Measurements from ENCODE around the gene CCDC28B. TPM values are rescaled to one million over a fixed set of nuclear protein-coding genes. Genes with fewer than 3 reads are reported as not detected.

CCDC28B gene
- total and polyA plus RNA-seq, 2 of the 13 experiments (the other 11 are each of a cell fraction or from before 2014, with no cell fraction given) = 2.6 to 3.5 TPM

- TF ChIP-seq JUNB (CRISPR knock-in tag; IDR thresholded peaks at IDR 0.05; ENCODE audit: borderline replicate concordance) = no peak
- TF ChIP-seq, protein P1, sequence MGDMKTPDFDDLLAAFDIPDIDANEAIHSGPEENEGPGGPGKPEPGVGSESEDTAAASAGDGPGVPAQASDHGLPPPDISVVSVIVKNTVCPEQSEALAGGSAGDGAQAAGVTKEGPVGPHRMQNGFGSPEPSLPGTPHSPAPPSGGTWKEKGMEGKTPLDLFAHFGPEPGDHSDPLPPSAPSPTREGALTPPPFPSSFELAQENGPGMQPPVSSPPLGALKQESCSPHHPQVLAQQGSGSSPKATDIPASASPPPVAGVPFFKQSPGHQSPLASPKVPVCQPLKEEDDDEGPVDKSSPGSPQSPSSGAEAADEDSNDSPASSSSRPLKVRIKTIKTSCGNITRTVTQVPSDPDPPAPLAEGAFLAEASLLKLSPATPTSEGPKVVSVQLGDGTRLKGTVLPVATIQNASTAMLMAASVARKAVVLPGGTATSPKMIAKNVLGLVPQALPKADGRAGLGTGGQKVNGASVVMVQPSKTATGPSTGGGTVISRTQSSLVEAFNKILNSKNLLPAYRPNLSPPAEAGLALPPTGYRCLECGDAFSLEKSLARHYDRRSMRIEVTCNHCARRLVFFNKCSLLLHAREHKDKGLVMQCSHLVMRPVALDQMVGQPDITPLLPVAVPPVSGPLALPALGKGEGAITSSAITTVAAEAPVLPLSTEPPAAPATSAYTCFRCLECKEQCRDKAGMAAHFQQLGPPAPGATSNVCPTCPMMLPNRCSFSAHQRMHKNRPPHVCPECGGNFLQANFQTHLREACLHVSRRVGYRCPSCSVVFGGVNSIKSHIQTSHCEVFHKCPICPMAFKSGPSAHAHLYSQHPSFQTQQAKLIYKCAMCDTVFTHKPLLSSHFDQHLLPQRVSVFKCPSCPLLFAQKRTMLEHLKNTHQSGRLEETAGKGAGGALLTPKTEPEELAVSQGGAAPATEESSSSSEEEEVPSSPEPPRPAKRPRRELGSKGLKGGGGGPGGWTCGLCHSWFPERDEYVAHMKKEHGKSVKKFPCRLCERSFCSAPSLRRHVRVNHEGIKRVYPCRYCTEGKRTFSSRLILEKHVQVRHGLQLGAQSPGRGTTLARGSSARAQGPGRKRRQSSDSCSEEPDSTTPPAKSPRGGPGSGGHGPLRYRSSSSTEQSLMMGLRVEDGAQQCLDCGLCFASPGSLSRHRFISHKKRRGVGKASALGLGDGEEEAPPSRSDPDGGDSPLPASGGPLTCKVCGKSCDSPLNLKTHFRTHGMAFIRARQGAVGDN (CRISPR knock-in tag; IDR thresholded peaks at IDR 0.05) = peak; percentile 87
- TF ChIP-seq ARID4A (CRISPR knock-in tag; IDR thresholded peaks at IDR 0.05; ENCODE audit: borderline replicate concordance) = peak; percentile 94
Observed at GRCh38 chr1:32205401-32206370, 5.3 kb downstream of the CCDC28B start, which contains the start of gene IQCC (continued).
